Upper lobe of left lung (tissue), 6 donors: ENCODE measurements around the gene PFKL. TPM values are rescaled to one million over a fixed set of nuclear protein-coding genes. Genes with fewer than 3 reads are reported as not detected.

Source experiments
- ATAC-seq, 2 donors: fragments of 200-7000 bp; cut with Tn5 transposase; one replicate each; pipeline ENCODE4 v1.9.1; 2022; ENCODE audit warnings: mild to moderate bottlenecking in 2 of 2, moderate library complexity in 2 of 2; ENCODE audit not compliant: low FRiP score in 2 of 2
- DNase-seq, 2 donors: peaks; one replicate each; pipeline ENCODE4 v3.0.0-alpha.2; 2019 to 2020
- H3K27ac ChIP-seq, 4 donors: fragments of 200-600 bp; sonication (generic); one replicate each; pipeline ENCODE4 v1.5.1; 2016 to 2019
- H3K27me3 ChIP-seq, 4 donors: fragments of 200-600 bp; sonication (generic); one replicate each; pipeline ENCODE4 v1.5.1; 2017 to 2019
- H3K36me3 ChIP-seq, 4 donors: fragments of 200-600 bp; sonication (generic); one replicate each; pipeline ENCODE4 v1.5.1; 2016 to 2019
- H3K4me1 ChIP-seq, 4 donors: fragments of 200-600 bp; sonication (generic); one replicate each; pipeline ENCODE4 v1.5.1; 2018 to 2019
- H3K4me3 ChIP-seq, 4 donors: fragments of 200-600 bp; sonication (generic); one replicate each; pipeline ENCODE4 v1.5.1; 2017 to 2019; ENCODE audit warnings: mild to moderate bottlenecking in 2 of 4, moderate library complexity in 1 of 4
- H3K9me3 ChIP-seq, 4 donors: fragments of 200-600 bp; sonication (generic); one replicate each; pipeline ENCODE4 v1.5.1; 2018 to 2019
- CTCF ChIP-seq, 6 experiments: fragments of 450-650 bp in 4 of 6; fragments of 200-600 bp in 2 of 6; sonication (generic) in 2 of 6; IDR thresholded peaks; one replicate each; pipeline ENCODE4 v1.5.1; 2016 to 2019; ENCODE audit warnings: antibody characterized with exemption in 6 of 6
- EP300 ChIP-seq, 4 donors: sonication (generic); formaldehyde crosslinking; IDR thresholded peaks; one replicate each; pipeline ENCODE4 v1.5.1; 2017; ENCODE audit warnings: antibody characterized with exemption in 4 of 4, control low read depth in 2 of 4
- POLR2A ChIP-seq, 4 donors: fragments of 450-650 bp; IDR thresholded peaks; one replicate each; pipeline ENCODE4 v1.5.1; 2016 to 2017; ENCODE audit warnings: antibody characterized with exemption in 4 of 4, mild to moderate bottlenecking in 2 of 4
- POLR2AphosphoS5 ChIP-seq, 2 donors: sonication (generic); formaldehyde crosslinking; IDR thresholded peaks; one replicate each; pipeline ENCODE4 v1.5.1; 2017; ENCODE audit warnings: antibody characterized with exemption in 2 of 2
- WGBS, 2 donors: methylation state at CpG; one replicate each; pipeline ENCODE4 v1.1.5; 2017 to 2018; 5-methylcytosine and 5-hydroxymethylcytosine counted together
- total RNA-seq, 6 donors: library from RNA; depleted of rRNA in 4 of 6; stranded (reverse); fragments of >200 nt in 4 of 6; gene quantifications; one replicate each; pipeline versions ENCODE4 v1.1.0 to v1.2.1, GENCODE V29; 2016 to 2021
- donor health status: DM: no; HTN: no; CAD: no; lungs with moderate emphysema.
- donor health status: DM: no; HTN: yes; CAD: no; lungs with severe emphysema.

Gene PFKL
- total RNA-seq, 6 donors from 2014 or later = 69.8 to 157 (median 135) TPM

GRCh38 chr21:44319407-44320065 lies 19.7 kb downstream of the PFKL start:
- Histone ChIP-seq H3K4me1 (no peaks in the 10 kb centered on the region), H3K9me3 (no peaks in the 10 kb centered on the region), H3K36me3 (peaks cover 9 to 98% (median 81%) of the 10 kb centered on the region in 4 donors), H3K27me3 (no peaks in the 10 kb centered on the region), H3K27ac (no peak overlapping the region), H3K4me3 (no peak overlapping the region)
- DNase-seq = peak in 1 of 2 donors; percentile 80
- no peak for ATAC-seq
- TF ChIP-seq CTCF (IDR thresholded peaks at IDR 0.05) = no peak
- no peak for TF ChIP-seq POLR2A (IDR thresholded peaks at IDR 0.05)
- TF ChIP-seq POLR2AphosphoS5 (IDR thresholded peaks at IDR 0.05) = no peak
- TF ChIP-seq EP300 (IDR thresholded peaks at IDR 0.05) = no peak
- WGBS, 2 donors = 96 to 98% methylated on average over 10 to 34 of the region's 35 CpGs

- 89 to 96% methylated on average over 6 to 13 of the region's 13 CpGs for WGBS, 2 donors
- Histone ChIP-seq H3K36me3 (peaks cover 16 to 100% (median 86%) of the 10 kb centered on the region in 4 donors), H3K4me3 (no peak overlapping the region), H3K4me1 (no peaks in the 10 kb centered on the region), H3K27me3 (no peaks in the 10 kb centered on the region), H3K9me3 (no peaks in the 10 kb centered on the region), H3K27ac (no peak overlapping the region)
- DNase-seq (peak in 1 of 2 donors; percentile 49), ATAC-seq (no peak)
- TF ChIP-seq POLR2A (IDR thresholded peaks at IDR 0.05) (no peak), CTCF (IDR thresholded peaks at IDR 0.05) (no peak), POLR2AphosphoS5 (IDR thresholded peaks at IDR 0.05) (no peak), EP300 (IDR thresholded peaks at IDR 0.05) (no peak)
Observed at GRCh38 chr21:44320847-44321246, 21.0 kb downstream of the PFKL start.

DNA sequence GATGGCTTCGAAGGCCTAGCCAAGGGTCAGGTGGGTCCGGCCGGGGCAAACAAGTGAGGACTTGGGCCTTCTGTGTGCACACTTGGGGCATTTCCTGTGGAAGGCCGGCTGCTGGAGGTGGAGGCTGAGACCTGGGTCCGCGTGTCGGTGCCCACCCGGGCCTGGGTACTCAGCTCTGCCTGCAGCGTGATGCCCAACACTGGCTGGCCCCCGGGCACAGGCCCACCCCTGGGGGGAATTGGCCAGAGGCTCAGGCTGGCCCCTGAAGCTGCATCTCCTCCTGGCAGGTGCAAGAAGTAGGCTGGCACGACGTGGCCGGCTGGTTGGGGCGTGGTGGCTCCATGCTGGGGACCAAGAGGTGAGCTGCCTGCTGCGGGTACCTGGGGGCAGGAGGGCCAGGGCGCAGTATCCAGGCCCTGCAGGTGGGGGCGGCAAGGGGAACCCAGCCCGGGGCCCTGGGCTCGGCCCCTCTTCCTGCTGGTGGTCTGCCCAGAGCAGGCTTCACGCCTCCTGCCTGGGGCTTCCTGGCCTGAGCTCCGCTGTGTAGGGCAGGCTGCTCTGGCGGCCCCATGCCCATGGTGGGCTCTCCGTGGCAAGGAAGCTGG lies 22.1 kb downstream of the PFKL start:
- H3K27ac ChIP-seq = no peak overlapping the region
- H3K36me3 ChIP-seq = peaks cover 20 to 100% (median 89%) of the 10 kb centered on the region in 4 donors
- H3K4me1 ChIP-seq = no peaks in the 10 kb centered on the region
- WGBS, 2 donors = 84 to 98% methylated on average over 6 to 21 of the region's 23 CpGs
- DNase-seq = peak in 1 of 2 donors; percentile 80
- no peak overlapping the region for H3K4me3 ChIP-seq
- no peaks in the 10 kb centered on the region for H3K9me3 ChIP-seq
- no peaks in the 10 kb centered on the region for H3K27me3 ChIP-seq
- ATAC-seq = no peak
- TF ChIP-seq POLR2AphosphoS5 (IDR thresholded peaks at IDR 0.05) (no peak), POLR2A (IDR thresholded peaks at IDR 0.05) (no peak), CTCF (IDR thresholded peaks at IDR 0.05) (no peak), EP300 (IDR thresholded peaks at IDR 0.05) (no peak)

DNA sequence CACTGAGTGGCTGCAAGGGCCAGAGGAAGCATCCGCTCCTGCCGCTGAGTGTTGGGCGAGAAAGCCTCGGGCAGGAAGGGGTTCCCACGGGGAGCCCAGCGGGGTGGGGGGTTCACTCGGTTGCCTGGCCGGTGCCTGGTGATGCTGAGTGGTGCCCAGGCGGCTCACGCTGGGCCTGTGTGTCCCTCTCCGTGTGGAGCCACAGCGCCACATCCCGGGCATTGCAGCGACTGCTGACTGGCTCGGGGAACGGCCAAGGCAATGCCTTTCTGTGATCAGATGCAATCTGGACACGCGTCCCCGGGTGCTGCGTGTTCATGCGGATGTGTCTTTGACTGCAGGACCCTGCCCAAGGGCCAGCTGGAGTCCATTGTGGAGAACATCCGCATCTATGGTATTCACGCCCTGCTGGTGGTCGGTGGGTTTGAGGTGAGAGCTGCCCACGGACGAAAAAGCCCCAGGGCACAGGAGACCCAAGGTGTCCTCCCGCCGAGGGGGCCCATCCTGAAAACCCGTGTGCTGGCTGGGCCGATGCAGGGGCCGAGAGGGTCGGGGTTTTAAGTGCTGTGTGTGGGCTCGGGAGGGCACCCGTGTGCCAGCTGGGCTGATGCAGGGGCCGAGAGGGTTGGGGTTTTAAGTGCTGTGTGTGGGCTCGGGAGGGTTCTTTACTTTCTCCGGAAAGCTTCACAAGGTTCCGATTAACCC lies 22.9 kb downstream of the PFKL start:
- Histone ChIP-seq H3K27ac (no peak overlapping the region), H3K36me3 (peaks cover 20 to 100% (median 89%) of the 10 kb centered on the region in 4 donors), H3K27me3 (no peaks in the 10 kb centered on the region), H3K4me3 (no peak overlapping the region), H3K9me3 (no peaks in the 10 kb centered on the region), H3K4me1 (no peaks in the 10 kb centered on the region)
- 94 to 95% methylated on average over 37 to 38 of the region's 38 CpGs for WGBS, 2 donors
- DNase-seq = peak in 1 of 2 donors; percentile 76
- ATAC-seq = no peak
- no peak for TF ChIP-seq CTCF (IDR thresholded peaks at IDR 0.05)
- no peak for TF ChIP-seq EP300 (IDR thresholded peaks at IDR 0.05)
- no peak for TF ChIP-seq POLR2AphosphoS5 (IDR thresholded peaks at IDR 0.05)
- no peak for TF ChIP-seq POLR2A (IDR thresholded peaks at IDR 0.05)
